ENCODE results near the gene COQ8A.

- TF ChIP-seq EP300 (IDR thresholded peaks at IDR 0.05) = no peak
- no peak for TF ChIP-seq CTCF (IDR thresholded peaks at IDR 0.05)
- TF ChIP-seq POLR2A (IDR thresholded peaks at IDR 0.05) = no peak
- TF ChIP-seq POLR2AphosphoS5 (IDR thresholded peaks at IDR 0.05) = no peak
Measured at GRCh38 chr1:226980565-226981385, 40.7 kb downstream of the COQ8A start.

All from stomach (tissue), 4 donors.